ENCODE results near the gene STAP2.

- TF ChIP-seq, protein P1, sequence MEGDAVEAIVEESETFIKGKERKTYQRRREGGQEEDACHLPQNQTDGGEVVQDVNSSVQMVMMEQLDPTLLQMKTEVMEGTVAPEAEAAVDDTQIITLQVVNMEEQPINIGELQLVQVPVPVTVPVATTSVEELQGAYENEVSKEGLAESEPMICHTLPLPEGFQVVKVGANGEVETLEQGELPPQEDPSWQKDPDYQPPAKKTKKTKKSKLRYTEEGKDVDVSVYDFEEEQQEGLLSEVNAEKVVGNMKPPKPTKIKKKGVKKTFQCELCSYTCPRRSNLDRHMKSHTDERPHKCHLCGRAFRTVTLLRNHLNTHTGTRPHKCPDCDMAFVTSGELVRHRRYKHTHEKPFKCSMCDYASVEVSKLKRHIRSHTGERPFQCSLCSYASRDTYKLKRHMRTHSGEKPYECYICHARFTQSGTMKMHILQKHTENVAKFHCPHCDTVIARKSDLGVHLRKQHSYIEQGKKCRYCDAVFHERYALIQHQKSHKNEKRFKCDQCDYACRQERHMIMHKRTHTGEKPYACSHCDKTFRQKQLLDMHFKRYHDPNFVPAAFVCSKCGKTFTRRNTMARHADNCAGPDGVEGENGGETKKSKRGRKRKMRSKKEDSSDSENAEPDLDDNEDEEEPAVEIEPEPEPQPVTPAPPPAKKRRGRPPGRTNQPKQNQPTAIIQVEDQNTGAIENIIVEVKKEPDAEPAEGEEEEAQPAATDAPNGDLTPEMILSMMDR (conservative IDR thresholded peaks at IDR 0.05; ENCODE audit: low read depth, low read length) = no peak
- TF ChIP-seq EZH2 (IDR thresholded peaks at IDR 0.05; ENCODE audit: low read length, unreplicated experiment) (no peak), EZH2phosphoT487 (IDR thresholded peaks at IDR 0.05; ENCODE audit: borderline replicate concordance, low read length) (no peak)
These were observed 60.0 kb downstream of the STAP2 start, which contains the start of gene SHD for GRCh38 chr19:4278419-4279266.

All from PC-3 (cell line).